Left forelimb (tissue), 1 donor: ENCODE data around the gene C9orf78.

ENCODE experiments used
- DNase-seq: peaks from one replicate; pipeline ENCODE4 v3.0.0-alpha.2; 2018; ENCODE audit warnings: low spot score

The C9orf78 gene

GRCh38 chr9:129835128-129835859 is at the start of gene C9orf78, which contains the start of gene USP20:
Gene C9orf78, minus strand, starts transcription at chr9:129835275. Its CDS starts 54 bp downstream, at chr9:129835221.
Gene USP20, plus strand, starts transcription at chr9:129835458. Its CDS starts 17,098 bp downstream, at chr9:129852556.
- peak; percentile 96 for DNase-seq

GRCh38 chr9:129884220-129885017 is 49.3 kb upstream of the C9orf78 start:
- DNase-seq = no peak

GRCh38 chr9:129881547-129882324 is 46.7 kb upstream of the C9orf78 start:
- DNase-seq = no peak

GRCh38 chr9:129880654-129881546 is 45.8 kb upstream of the C9orf78 start:
- peak; percentile 80 for DNase-seq

GRCh38 chr9:129879991-129880653 is 45.0 kb upstream of the C9orf78 start:
- no peak for DNase-seq

- no peak for DNase-seq
Observed at GRCh38 chr9:129879103-129879699, 44.1 kb upstream of the C9orf78 start.

- no peak for DNase-seq
Observed at GRCh38 chr9:129878291-129878690, 43.2 kb upstream of the C9orf78 start.

GRCh38 chr9:129876815-129877214 is 41.7 kb upstream of the C9orf78 start:
- no peak for DNase-seq

- DNase-seq = no peak
Observed at GRCh38 chr9:129875687-129876395, 40.8 kb upstream of the C9orf78 start.

- DNase-seq = no peak
Observed at GRCh38 chr9:129875181-129875611, 40.1 kb upstream of the C9orf78 start.

GRCh38 chr9:129874261-129875101 is 39.4 kb upstream of the C9orf78 start:
- no peak for DNase-seq

GRCh38 chr9:129873563-129874190 is 38.6 kb upstream of the C9orf78 start:
- no peak for DNase-seq

- DNase-seq = no peak
Observed at GRCh38 chr9:129871046-129871445, 36.0 kb upstream of the C9orf78 start.

GRCh38 chr9:129869585-129870501 is 34.8 kb upstream of the C9orf78 start:
- DNase-seq = no peak

GRCh38 chr9:129868872-129869486 is 33.9 kb upstream of the C9orf78 start:
- DNase-seq = no peak

GRCh38 chr9:129868023-129868871 is 33.2 kb upstream of the C9orf78 start:
- no peak for DNase-seq
